ENCODE measurements around the gene LTBP1. TPM values are rescaled to one million over a fixed set of nuclear protein-coding genes. Genes with fewer than 3 reads are reported as not detected.

LTBP1 gene
- total and polyA plus RNA-seq, 10 of the 15 experiments (the other 5 are each of a cell fraction or from before 2014, with no cell fraction given), result 0.01 to 0.28 (median 0.12) TPM; not detected in 2

DNA sequence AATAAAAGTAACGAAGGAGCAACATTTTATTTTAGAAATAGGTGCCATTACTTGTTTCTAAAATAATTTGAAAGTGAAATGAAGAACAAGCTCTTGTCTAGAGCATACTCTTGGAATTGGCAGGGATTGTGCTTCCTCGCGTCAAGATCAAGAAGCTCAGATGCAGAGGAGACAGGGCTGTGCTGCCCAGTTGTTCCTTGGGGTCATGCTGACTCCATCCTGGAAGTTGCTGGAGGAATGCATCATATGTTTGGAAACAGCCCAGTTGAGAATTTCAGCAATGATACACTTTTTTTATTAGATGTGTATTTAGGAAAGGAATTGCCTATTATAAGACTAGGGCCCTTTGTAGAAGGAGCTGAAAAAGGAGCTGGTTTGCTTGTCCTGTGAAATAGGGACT, 17.2 kb downstream of the LTBP1 start (continued):
- TF ChIP-seq, protein P1, sequence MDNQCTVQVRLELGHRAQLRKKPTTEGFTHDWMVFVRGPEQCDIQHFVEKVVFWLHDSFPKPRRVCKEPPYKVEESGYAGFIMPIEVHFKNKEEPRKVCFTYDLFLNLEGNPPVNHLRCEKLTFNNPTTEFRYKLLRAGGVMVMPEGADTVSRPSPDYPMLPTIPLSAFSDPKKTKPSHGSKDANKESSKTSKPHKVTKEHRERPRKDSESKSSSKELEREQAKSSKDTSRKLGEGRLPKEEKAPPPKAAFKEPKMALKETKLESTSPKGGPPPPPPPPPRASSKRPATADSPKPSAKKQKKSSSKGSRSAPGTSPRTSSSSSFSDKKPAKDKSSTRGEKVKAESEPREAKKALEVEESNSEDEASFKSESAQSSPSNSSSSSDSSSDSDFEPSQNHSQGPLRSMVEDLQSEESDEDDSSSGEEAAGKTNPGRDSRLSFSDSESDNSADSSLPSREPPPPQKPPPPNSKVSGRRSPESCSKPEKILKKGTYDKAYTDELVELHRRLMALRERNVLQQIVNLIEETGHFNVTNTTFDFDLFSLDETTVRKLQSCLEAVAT (IDR thresholded peaks at IDR 0.05), result no peak
- TF ChIP-seq RBBP5 (conservative IDR thresholded peaks at IDR 0.05), result no peak
- no peak for TF ChIP-seq KLF5 (IDR thresholded peaks at IDR 0.05; ENCODE audit: partially characterized antibody)

DNA sequence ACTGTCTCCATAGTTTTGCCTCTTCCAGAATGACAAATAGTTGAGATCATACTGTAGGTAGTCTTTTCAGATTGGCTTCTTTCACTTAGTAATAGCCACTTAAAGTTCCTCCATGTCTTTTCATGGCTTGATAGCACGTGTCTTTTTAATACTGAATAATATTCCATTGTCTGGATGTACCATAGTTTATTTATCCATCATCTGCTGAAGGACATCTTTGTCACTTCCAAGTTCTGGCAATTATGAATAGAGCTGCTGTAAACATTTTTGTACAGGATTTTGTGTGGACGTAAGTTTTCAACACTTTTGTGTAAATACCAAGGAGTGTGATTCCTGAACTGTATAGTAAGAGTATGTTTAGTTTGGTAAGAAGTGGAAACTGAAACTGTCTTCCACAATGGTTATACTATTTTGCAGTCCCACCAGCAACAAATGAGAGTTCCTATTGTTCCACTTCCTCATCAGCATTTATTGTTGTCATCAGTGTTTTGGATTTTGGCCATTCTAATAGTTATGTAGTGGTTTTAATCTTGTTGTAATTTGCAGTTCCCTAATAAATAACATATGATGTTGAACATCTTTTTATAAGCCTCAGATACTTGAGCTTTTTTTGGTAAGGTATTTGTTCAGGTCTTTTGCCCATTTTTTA, 18.9 kb downstream of the LTBP1 start:
- ChIA-PET POLR2A (no interaction called here), RAD21 (ENCODE audit: unreplicated experiment) (no interaction called here), SMC1A (ENCODE audit: uncharacterized antibody, unreplicated experiment) (no interaction called here), CTCF (no interaction called here)
- no peaks in the 10 kb centered on the region for H3K79me2 ChIP-seq (ENCODE audit: control insufficient read depth, insufficient read depth, low read length)
- peak; percentile 48; the same call in 1 of the 2 replicates for TF ChIP-seq SPI1 (IDR thresholded peaks at IDR 0.05; ENCODE audit: borderline replicate concordance, insufficient read depth, low read depth, low read length)
- no peak for TF ChIP-seq IRF4 (IDR thresholded peaks at IDR 0.05; ENCODE audit: low read depth, low read length)
- no peak for TF ChIP-seq POLR2A (IDR thresholded peaks at IDR 0.05; ENCODE audit: low read depth, low read length)
- TF ChIP-seq KDM1A (IDR thresholded peaks at IDR 0.05; ENCODE audit: borderline replicate concordance), result no peak
- TF ChIP-seq PAX8 (IDR thresholded peaks at IDR 0.05), result no peak
- TF ChIP-seq JUND (IDR thresholded peaks at IDR 0.05; ENCODE audit: low read depth, low read length), result no peak
- FAIRE-seq, result no peak
- intact Hi-C loops (cut with micrococcal nuclease; ENCODE audit: unreplicated experiment) (no loop called here), in situ Hi-C loops (cut with MboI) (no loop called here)
- no peak for ATAC-seq
- BruUV-seq (replicated peaks), result no TSS peak
- no peaks in the 10 kb centered on the region for H3K36me3 ChIP-seq (ENCODE audit: control insufficient read depth in 2 of 2, insufficient read depth in 2 of 2, low read length in 1 of 2)
- H3K4me1 ChIP-seq (ENCODE audit: control insufficient read depth, insufficient read depth, low read length), result no peaks in the 10 kb centered on the region
- H2AFZ ChIP-seq (ENCODE audit: control insufficient read depth, low read depth, low read length), result no peak overlapping the region
- H3K9ac ChIP-seq (ENCODE audit: control insufficient read depth, insufficient read depth, low read length), result no peak overlapping the region
- DNase-seq (ENCODE audit: low read depth, low spot score), result no peak
- no peaks in the 10 kb centered on the region for H3K9me3 ChIP-seq (replicated peaks; ENCODE audit: control insufficient read depth, insufficient read depth, low read length)
- no peak overlapping the region for H3K27ac ChIP-seq (ENCODE audit: control insufficient read depth, insufficient read depth)
- H3K4me2 ChIP-seq (ENCODE audit: control insufficient read depth, insufficient read depth), result no peak overlapping the region
- whole genome bisulfite sequencing (ENCODE audit: insufficient coverage, insufficient replicate concordance, low lambda C conversion rate, missing lambda C conversion rate), result 47% methylated on average over 2 of the region's 2 CpGs
- H3K27me3 ChIP-seq (replicated peaks in 1 of 2; ENCODE audit: control insufficient read depth in 2 of 2, insufficient read depth in 2 of 2, low read length in 1 of 2), result no peaks in the 10 kb centered on the region
- H3K4me3 ChIP-seq, result no peak overlapping the region
- H4K20me1 ChIP-seq (ENCODE audit: control insufficient read depth, insufficient read depth), result no peaks in the 10 kb centered on the region

All from GM12878 (cell line).